ENCODE measurements around the gene RBP3.

The RBP3 gene

DNA sequence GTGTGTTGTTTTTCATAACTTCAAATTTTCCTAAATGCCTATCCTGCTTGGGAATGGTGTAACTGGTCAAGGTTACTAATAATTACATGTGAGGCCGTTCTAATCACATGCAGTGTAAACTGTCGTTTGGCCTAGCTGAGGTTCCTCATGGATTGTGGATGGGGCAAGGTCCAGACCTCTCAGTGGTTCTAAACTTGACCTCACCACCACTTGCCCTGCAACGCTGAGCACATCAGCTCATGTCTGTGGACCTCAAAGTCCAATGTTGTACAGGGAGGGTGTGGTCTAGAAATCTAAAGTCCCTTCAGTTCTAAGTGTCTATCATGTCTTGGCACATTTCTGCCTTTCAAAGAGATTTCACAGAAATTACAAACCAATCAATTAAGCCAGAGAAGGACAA is 15.6 kb downstream of the RBP3 start:
- H2BK120ac ChIP-seq (ENCODE audit: low read depth, low read length), result no peak overlapping the region
- peaks cover 0 to 3% (median 0%) of the 10 kb centered on the region in 3 experiments for H3K27me3 ChIP-seq (ENCODE audit: control insufficient read depth in 3 of 3, insufficient read depth in 3 of 3, low read depth in 1 of 3, low read length in 3 of 3)
- no peak overlapping the region for H3K23ac ChIP-seq (ENCODE audit: low read depth, low read length, poor library complexity)
- no peak overlapping the region for H2BK15ac ChIP-seq (ENCODE audit: low read length)
- H2BK5ac ChIP-seq (ENCODE audit: low read length), result no peak overlapping the region
- no CpG with 5 or more reads among the region's 3 CpGs for WGBS, 2 donors (ENCODE audit: extremely low coverage in 2 of 2, insufficient read length in 2 of 2, insufficient replicate concordance in 1 of 2)
- no peak overlapping the region for H3K4me2 ChIP-seq (ENCODE audit: insufficient read depth, low read length, poor library complexity, severe bottlenecking)
- no peaks in the 10 kb centered on the region for H3K36me3 ChIP-seq (replicated peaks in 1 of 2; ENCODE audit: control insufficient read depth in 2 of 2, insufficient read depth in 2 of 2, low read length in 2 of 2)
- H2AK5ac ChIP-seq (ENCODE audit: low read depth, low read length), result no peak overlapping the region
- no peak overlapping the region for H3K9ac ChIP-seq (ENCODE audit: low read depth, low read length, poor library complexity)
- no peaks in the 10 kb centered on the region for H3K9me3 ChIP-seq (replicated peaks in 1 of 2; ENCODE audit: control insufficient read depth in 2 of 2, insufficient read depth in 1 of 2, low read depth in 1 of 2, low read length in 2 of 2)
- H3K27ac ChIP-seq (replicated peaks; ENCODE audit: low read length), result no peak overlapping the region
- no peak overlapping the region for H2BK12ac ChIP-seq (ENCODE audit: low read length)
- H3K4me3 ChIP-seq (ENCODE audit: low read length in 2 of 2), result no peak overlapping the region
- no peak overlapping the region for H4K8ac ChIP-seq (ENCODE audit: low read depth, low read length)
- DNase-seq (ENCODE audit: low spot score), result no peak
- no peak overlapping the region for H4K91ac ChIP-seq (ENCODE audit: low read depth, low read length, poor library complexity)
- H2AFZ ChIP-seq (ENCODE audit: low read length), result no peak overlapping the region
- H3K79me1 ChIP-seq (ENCODE audit: low read depth, low read length), result no peaks in the 10 kb centered on the region
- H3K14ac ChIP-seq (ENCODE audit: low read length), result no peak overlapping the region
- H3K18ac ChIP-seq (ENCODE audit: low read length), result no peak overlapping the region
- no peak overlapping the region for H3K4ac ChIP-seq (ENCODE audit: low read length)
- peaks cover 0 to 3% of the 10 kb centered on the region in 2 donors for H3K4me1 ChIP-seq (ENCODE audit: control insufficient read depth in 2 of 2, insufficient read depth in 1 of 2, low read depth in 1 of 2, low read length in 2 of 2)

DNA sequence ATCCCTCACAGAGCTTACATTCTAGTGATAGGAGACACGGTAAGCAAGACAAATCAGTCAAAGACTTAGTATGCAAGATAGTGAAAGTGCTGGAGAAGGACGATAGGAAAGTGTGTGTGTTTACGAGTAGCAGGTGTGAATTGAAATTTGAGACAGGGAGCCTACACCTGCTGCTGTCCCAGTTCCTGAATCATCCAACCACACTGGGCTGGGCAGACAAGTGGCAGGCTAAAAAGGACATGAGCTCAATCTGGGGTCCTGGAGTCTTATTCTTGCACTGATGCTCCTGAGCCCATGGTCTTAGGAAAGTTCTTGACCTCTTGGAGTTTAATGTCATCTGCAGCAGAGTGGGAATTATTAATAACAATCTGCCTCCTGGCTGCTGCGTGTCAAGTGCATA is 16.2 kb downstream of the RBP3 start:
- H3K18ac ChIP-seq (ENCODE audit: low read length), result no peak overlapping the region
- DNase-seq (ENCODE audit: low spot score), result no peak
- no peak overlapping the region for H3K9ac ChIP-seq (ENCODE audit: low read depth, low read length, poor library complexity)
- H3K79me1 ChIP-seq (ENCODE audit: low read depth, low read length), result no peaks in the 10 kb centered on the region
- H3K27ac ChIP-seq (replicated peaks; ENCODE audit: low read length), result no peak overlapping the region
- H3K9me3 ChIP-seq (replicated peaks in 1 of 2; ENCODE audit: control insufficient read depth in 2 of 2, insufficient read depth in 1 of 2, low read depth in 1 of 2, low read length in 2 of 2), result no peaks in the 10 kb centered on the region
- no peak overlapping the region for H2BK15ac ChIP-seq (ENCODE audit: low read length)
- H3K23ac ChIP-seq (ENCODE audit: low read depth, low read length, poor library complexity), result no peak overlapping the region
- no peak overlapping the region for H3K4me2 ChIP-seq (ENCODE audit: insufficient read depth, low read length, poor library complexity, severe bottlenecking)
- H3K36me3 ChIP-seq (replicated peaks in 1 of 2; ENCODE audit: control insufficient read depth in 2 of 2, insufficient read depth in 2 of 2, low read length in 2 of 2), result no peaks in the 10 kb centered on the region
- H4K91ac ChIP-seq (ENCODE audit: low read depth, low read length, poor library complexity), result no peak overlapping the region
- peaks cover 0 to 3% of the 10 kb centered on the region in 2 donors for H3K4me1 ChIP-seq (ENCODE audit: control insufficient read depth in 2 of 2, insufficient read depth in 1 of 2, low read depth in 1 of 2, low read length in 2 of 2)
- H2BK12ac ChIP-seq (ENCODE audit: low read length), result no peak overlapping the region
- H3K14ac ChIP-seq (ENCODE audit: low read length), result no peak overlapping the region
- no peak overlapping the region for H2BK120ac ChIP-seq (ENCODE audit: low read depth, low read length)
- H2AFZ ChIP-seq (ENCODE audit: low read length), result no peak overlapping the region
- H2BK5ac ChIP-seq (ENCODE audit: low read length), result no peak overlapping the region
- no peak overlapping the region for H3K4ac ChIP-seq (ENCODE audit: low read length)
- no CpG with 5 or more reads among the region's 4 CpGs for WGBS, 2 donors (ENCODE audit: extremely low coverage in 2 of 2, insufficient read length in 2 of 2, insufficient replicate concordance in 1 of 2)
- no peak overlapping the region for H4K8ac ChIP-seq (ENCODE audit: low read depth, low read length)
- H3K27me3 ChIP-seq (ENCODE audit: control insufficient read depth in 3 of 3, insufficient read depth in 3 of 3, low read depth in 1 of 3, low read length in 3 of 3), result peaks cover 0 to 3% (median 0%) of the 10 kb centered on the region in 3 experiments
- no peak overlapping the region for H3K4me3 ChIP-seq (ENCODE audit: low read length in 2 of 2)
- H2AK5ac ChIP-seq (ENCODE audit: low read depth, low read length), result no peak overlapping the region

GRCh38 chr10:47364911-47365310 is 16.7 kb downstream of the RBP3 start:
- DNase-seq (ENCODE audit: low spot score), result no peak
- no CpG with 5 or more reads among the region's 6 CpGs for whole genome bisulfite sequencing, 2 donors (ENCODE audit: extremely low coverage in 2 of 2, insufficient read length in 2 of 2, insufficient replicate concordance in 1 of 2)
- Histone ChIP-seq H3K36me3 (replicated peaks in 1 of 2; ENCODE audit: control insufficient read depth in 2 of 2, insufficient read depth in 2 of 2, low read length in 2 of 2) (no peaks in the 10 kb centered on the region), H3K79me1 (ENCODE audit: low read depth, low read length) (no peaks in the 10 kb centered on the region), H4K91ac (ENCODE audit: low read depth, low read length, poor library complexity) (no peak overlapping the region), H2BK5ac (ENCODE audit: low read length) (no peak overlapping the region), H4K8ac (ENCODE audit: low read depth, low read length) (no peak overlapping the region), H3K14ac (ENCODE audit: low read length) (no peak overlapping the region), H2BK12ac (ENCODE audit: low read length) (no peak overlapping the region), H3K4me2 (ENCODE audit: insufficient read depth, low read length, poor library complexity, severe bottlenecking) (no peak overlapping the region), H3K4me1 (ENCODE audit: control insufficient read depth in 2 of 2, insufficient read depth in 1 of 2, low read depth in 1 of 2, low read length in 2 of 2) (peaks cover 0 to 3% of the 10 kb centered on the region in 2 donors), H2AK5ac (ENCODE audit: low read depth, low read length) (no peak overlapping the region), H2BK15ac (ENCODE audit: low read length) (no peak overlapping the region), H3K27me3 (ENCODE audit: control insufficient read depth in 3 of 3, insufficient read depth in 3 of 3, low read depth in 1 of 3, low read length in 3 of 3) (peaks cover 0 to 3% (median 0%) of the 10 kb centered on the region in 3 experiments), H3K4me3 (ENCODE audit: low read length in 2 of 2) (no peak overlapping the region), H3K18ac (ENCODE audit: low read length) (no peak overlapping the region), H2AFZ (ENCODE audit: low read length) (no peak overlapping the region), H2BK120ac (ENCODE audit: low read depth, low read length) (no peak overlapping the region), H3K9me3 (replicated peaks in 1 of 2; ENCODE audit: control insufficient read depth in 2 of 2, insufficient read depth in 1 of 2, low read depth in 1 of 2, low read length in 2 of 2) (no peaks in the 10 kb centered on the region), H3K4ac (ENCODE audit: low read length) (no peak overlapping the region), H3K9ac (ENCODE audit: low read depth, low read length, poor library complexity) (no peak overlapping the region), H3K23ac (ENCODE audit: low read depth, low read length, poor library complexity) (no peak overlapping the region), H3K27ac (replicated peaks; ENCODE audit: low read length) (no peak overlapping the region)

DNA sequence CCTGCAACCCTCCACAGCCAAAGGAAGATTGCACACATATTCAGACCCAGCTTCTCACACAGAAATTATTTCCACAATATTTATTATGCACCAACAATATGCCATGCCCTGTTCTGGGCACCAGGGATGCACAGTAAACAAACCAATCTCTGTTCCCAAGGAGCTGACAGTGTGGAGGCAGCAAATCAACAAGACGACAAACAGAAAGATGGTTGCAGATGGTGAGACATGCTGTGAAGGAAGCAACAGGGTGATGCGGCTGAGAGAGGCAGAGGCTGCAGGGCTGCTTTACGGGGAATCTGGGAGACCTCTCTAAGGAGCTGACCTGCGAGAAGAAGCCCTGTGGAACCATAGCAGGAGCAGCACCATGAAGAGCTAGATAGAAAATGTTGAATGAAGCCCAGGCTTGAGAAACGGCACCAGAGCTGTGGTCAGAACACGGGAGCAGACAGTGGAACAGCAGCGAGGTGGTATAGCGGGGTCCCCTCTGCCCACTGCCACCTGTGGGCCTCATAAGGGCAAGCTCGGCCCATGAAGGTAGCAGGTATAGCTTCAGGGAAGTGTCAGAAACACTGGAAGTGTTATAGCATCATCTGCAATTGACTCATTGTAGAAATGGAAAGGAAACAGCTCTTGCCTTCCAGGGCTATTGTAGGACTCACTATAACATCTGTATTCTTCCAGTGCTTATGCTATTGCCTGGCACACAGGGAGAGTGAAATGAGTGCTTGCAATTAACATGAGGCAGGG is 17.4 kb downstream of the RBP3 start:
- Histone ChIP-seq H2BK120ac (ENCODE audit: low read depth, low read length) (no peak overlapping the region), H3K4me3 (ENCODE audit: low read length in 2 of 2) (no peak overlapping the region), H3K4me2 (ENCODE audit: insufficient read depth, low read length, poor library complexity, severe bottlenecking) (no peak overlapping the region), H3K9me3 (replicated peaks in 1 of 2; ENCODE audit: control insufficient read depth in 2 of 2, insufficient read depth in 1 of 2, low read depth in 1 of 2, low read length in 2 of 2) (no peaks in the 10 kb centered on the region), H3K4ac (ENCODE audit: low read length) (no peak overlapping the region), H2BK12ac (ENCODE audit: low read length) (no peak overlapping the region), H3K14ac (ENCODE audit: low read length) (no peak overlapping the region), H3K23ac (ENCODE audit: low read depth, low read length, poor library complexity) (no peak overlapping the region), H2AFZ (ENCODE audit: low read length) (no peak overlapping the region), H3K4me1 (ENCODE audit: control insufficient read depth in 2 of 2, insufficient read depth in 1 of 2, low read depth in 1 of 2, low read length in 2 of 2) (peaks cover 0 to 3% of the 10 kb centered on the region in 2 donors), H4K91ac (ENCODE audit: low read depth, low read length, poor library complexity) (no peak overlapping the region), H2AK5ac (ENCODE audit: low read depth, low read length) (no peak overlapping the region), H2BK15ac (ENCODE audit: low read length) (no peak overlapping the region), H3K79me1 (ENCODE audit: low read depth, low read length) (no peaks in the 10 kb centered on the region), H3K27me3 (ENCODE audit: control insufficient read depth in 3 of 3, insufficient read depth in 3 of 3, low read depth in 1 of 3, low read length in 3 of 3) (peaks cover 0 to 3% (median 0%) of the 10 kb centered on the region in 3 experiments), H3K36me3 (replicated peaks in 1 of 2; ENCODE audit: control insufficient read depth in 2 of 2, insufficient read depth in 2 of 2, low read length in 2 of 2) (no peaks in the 10 kb centered on the region), H4K8ac (ENCODE audit: low read depth, low read length) (no peak overlapping the region), H3K18ac (ENCODE audit: low read length) (no peak overlapping the region), H3K9ac (ENCODE audit: low read depth, low read length, poor library complexity) (no peak overlapping the region), H2BK5ac (ENCODE audit: low read length) (no peak overlapping the region), H3K27ac (replicated peaks; ENCODE audit: low read length) (no peak overlapping the region)
- WGBS, 2 donors (ENCODE audit: extremely low coverage in 2 of 2, insufficient read length in 2 of 2, insufficient replicate concordance in 1 of 2), result no CpG with 5 or more reads among the region's 9 CpGs
- DNase-seq (ENCODE audit: low spot score), result no peak
